Activated CD4-positive, alpha-beta T cell treated with anti-CD3 and anti-CD28 coated beads for 1 hour (primary cell): Measurements from ENCODE around the gene SLF2.

Experiments
- DNase-seq: peaks from one replicate; pipeline ENCODE4 v3.0.0-alpha.2; 2020

Gene SLF2

DNA sequence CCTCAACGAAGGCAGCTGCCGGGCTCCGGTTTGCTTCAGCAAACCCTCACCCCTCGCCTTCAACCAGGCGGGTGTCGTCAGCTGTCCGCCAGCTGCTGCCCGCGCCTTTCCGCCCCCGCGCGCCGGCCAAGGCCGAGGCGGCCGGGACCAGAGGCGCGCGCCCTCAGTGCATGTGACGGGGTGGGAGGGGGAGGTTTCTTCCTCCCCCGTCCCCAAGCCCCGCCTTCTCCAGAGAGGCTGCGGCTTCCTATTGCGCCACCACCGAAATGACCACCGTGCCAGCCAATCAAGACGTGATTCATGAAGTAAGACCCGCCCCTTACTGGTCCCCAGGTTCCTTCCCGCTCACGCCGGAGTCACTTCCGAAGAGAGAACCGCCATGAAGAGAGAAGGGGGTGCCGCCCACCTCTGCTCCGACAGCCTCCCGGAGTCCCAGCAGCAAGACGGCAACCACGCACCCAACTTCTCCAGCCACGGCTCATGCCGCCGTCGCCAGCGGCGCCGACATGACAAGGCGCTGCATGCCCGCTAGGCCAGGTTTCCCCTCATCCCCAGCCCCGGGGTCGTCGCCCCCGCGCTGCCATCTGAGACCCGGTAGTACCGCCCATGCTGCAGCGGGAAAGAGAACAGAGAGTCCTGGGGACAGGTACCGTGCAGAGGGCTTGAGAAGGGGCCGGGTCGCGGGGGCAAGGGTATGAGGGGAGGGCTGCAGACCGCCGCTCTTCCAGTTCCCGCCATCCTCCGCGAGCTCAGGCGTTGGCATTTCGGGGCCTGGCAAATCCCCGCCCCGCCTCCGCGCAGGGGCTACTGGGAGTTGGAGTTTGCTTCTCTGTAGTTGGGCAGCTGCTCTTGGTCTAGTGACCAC is at the start of gene SLF2:
Gene SLF2, plus strand, starts transcription at position 359 of the 865 bp plus-strand sequence. Its CDS starts 148 bp downstream, at position 507.
- DNase-seq: peak; percentile 86

DNA sequence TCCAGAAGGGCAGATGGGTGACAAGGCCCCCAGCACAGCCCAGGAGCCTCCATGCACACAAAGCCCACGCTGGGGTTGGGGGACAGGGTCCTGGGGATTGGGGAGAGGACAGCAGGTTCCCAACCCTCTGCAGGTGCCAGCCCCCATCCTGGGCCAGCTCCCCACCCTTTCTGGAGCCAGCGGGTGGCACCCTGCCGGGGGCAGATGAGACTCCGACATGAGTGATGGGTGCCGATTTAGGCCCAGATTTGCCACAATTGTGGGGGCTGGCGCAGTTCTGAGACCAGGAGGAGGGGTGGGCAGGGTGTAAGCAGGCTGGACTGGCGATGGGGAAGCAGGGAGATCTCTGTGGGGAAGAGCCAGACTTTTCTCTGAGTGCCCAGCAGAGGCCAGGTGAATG is 49.3 kb upstream of the SLF2 start:
- no peak for DNase-seq

- no peak for DNase-seq
Measured at GRCh38 chr10:100864036-100864885, 48.5 kb upstream of the SLF2 start.

DNA sequence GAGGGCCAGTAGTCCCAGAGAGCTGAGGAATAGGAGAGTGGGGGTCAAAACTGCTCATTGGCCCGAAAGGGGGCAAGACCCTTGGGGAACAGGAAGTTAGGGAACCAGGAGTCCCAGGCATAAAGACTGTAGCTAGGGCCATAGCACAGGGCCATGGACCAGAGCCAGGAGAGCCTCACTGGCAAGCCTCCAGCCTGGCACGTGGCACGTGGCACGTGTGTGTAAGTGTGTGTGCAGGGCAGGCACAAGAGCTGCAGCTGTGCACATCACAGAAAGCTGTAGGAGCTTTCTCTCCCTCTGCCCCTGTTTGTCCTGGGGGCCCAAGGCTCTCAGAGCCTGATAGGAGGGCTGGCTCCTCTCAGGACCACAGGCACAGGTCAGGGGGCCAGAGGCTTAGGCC is 47.8 kb upstream of the SLF2 start:
- DNase-seq: no peak

GRCh38 chr10:100866010-100866409 is 46.8 kb upstream of the SLF2 start:
- DNase-seq: no peak

DNA sequence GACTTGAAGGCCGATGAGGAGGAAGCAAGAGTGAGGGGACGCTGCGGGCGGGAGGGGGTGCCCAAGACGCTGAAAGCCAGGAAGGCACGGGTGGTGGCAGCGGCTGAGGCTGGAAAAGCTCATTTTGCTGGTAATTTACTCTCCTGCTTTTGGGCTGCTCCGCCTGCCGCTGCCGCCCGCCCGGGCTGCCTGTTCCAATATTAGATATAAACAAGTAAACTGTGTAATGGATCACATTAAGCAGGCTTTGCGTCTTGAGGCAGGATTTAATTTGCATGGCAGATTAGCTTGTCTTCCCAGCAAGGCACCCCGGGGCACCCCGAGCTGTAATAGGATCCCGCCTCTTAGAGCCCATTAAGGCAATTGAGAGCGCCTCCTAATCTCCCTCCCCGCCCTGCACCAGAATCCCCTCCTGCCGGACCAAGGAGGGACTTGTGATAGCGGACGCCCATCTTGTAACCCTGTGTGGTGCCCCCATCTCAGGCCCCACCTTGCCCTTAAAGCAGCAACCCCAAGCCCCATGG is 46.1 kb upstream of the SLF2 start:
- DNase-seq: no peak

GRCh38 chr10:100867261-100867963 is 45.4 kb upstream of the SLF2 start:
- no peak for DNase-seq

DNA sequence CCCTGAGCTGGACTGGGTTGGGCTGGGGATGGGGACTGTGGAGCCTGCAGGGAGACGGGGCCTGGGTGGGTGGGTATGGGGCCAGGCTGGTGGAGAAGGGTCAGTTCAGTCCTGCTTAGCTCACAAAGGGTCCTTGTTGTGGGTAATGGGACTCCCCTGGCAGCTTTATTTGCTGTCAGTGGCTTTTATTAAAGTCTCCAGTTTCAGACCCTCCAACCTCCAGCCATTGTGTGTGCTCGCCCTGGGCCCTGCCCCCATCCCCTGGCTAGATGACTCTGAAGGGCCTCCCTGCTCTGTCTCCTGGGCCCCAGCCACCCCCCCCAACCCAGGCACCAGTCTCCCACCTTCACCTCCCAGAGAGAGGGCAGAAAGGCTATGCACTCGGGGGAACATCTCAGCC is 44.4 kb upstream of the SLF2 start:
- DNase-seq: no peak

GRCh38 chr10:100869399-100869798 is 43.4 kb upstream of the SLF2 start:
- DNase-seq: no peak

DNA sequence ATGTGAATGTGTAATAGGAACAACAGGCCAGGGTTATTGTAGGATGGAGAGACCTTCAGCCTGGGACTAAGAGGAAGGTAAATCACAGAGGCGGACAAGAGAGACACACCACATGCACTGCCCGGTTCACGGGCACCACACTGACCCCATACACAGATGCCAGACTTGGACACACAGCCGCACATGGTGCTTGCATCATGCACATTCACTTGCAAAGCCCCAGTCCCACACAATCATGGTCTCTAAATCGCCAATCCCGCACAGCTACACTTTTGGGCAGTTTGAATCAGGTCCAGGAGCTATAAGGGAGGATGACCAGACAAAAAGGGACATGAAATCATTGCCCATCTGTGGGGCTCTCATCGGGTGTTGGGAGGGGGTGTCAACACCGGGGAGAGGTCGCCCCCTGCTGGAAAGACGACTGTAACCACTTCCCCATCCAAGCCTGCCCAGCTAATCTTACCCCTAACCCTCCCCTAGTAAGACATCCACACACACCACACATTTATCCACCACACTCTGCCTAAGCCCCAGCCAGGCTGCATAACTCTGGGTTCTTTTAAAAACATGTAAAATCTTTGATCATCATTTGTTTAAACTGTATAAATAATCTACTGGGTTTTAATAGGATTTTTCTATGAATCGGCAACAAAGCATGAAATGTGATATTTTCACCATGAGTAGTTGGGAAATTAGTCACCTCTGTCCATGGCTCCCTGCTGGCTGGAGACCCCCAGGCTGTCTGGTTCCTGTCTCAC is 40.5 kb upstream of the SLF2 start:
- no peak for DNase-seq

DNA sequence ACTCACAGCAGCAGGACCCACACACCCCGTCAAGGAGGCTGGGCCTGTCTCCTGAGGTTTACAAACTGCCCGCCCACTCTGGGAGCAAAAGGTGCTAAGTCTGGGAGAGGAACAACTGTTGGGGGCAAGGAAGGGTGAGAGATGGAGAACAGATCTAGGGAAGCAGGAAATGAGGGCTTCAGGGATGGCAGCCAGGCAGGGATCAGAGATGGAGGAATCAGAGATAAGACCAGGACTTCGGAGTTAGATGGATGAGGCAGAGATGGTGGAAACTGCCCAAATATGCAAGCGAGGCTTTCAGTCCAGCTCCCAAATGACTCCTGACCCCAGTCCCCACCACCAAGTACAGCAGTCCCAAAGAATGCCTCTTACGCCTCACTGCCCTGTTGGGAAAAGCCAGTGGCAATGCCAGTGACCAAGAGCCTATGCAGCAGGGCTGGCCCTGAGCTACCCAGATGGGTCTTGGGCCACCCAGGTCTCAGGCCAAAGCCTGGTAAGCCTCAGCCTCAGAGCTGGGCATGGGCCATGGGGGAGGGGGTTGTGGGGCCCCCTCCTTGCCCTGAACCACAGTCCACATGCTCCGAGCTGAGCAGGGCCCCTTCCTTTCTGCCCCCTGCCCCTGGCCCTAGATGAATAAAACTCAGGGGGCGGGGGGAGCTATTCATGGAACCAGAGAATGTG is 39.5 kb upstream of the SLF2 start:
- no peak for DNase-seq

- DNase-seq: no peak
Measured at GRCh38 chr10:100873827-100874326, 38.9 kb upstream of the SLF2 start.

DNA sequence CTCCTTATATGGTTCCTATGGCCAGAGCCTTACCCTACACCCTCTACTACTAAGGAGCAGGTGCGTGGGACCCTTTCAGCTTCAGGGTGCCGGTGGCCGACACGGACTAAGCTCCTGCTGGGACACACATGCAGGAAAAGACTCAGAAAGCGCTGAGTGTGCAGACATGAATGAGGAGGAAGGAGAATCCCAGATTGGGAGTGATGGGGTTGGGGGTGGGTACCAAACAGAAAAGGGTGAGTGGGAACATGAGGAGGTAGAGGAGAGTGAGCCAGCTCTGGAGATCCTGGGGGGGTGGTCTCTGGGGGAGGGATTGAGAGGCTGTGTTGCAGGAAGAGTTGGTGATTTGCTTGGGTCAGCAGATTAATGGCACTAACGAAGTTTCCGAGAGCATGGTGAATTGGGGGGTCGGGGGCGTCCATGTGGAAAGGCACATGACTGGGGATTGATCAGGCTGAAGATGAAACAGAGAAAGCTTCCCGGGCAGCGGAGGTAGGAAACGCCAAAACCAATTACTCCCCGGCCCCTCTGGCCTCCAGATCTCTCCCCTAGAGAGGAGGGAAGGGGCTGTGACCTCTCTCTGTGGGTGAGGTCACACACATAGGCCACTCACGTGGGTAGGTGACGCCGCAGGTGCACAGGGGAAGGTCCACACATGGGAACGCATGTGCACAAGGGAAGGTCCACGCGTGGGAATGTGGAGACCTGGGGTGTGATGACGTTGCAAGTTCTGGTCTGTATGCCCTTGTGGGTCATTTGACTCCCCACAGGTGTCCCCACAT is 37.9 kb upstream of the SLF2 start:
- DNase-seq: no peak

DNA sequence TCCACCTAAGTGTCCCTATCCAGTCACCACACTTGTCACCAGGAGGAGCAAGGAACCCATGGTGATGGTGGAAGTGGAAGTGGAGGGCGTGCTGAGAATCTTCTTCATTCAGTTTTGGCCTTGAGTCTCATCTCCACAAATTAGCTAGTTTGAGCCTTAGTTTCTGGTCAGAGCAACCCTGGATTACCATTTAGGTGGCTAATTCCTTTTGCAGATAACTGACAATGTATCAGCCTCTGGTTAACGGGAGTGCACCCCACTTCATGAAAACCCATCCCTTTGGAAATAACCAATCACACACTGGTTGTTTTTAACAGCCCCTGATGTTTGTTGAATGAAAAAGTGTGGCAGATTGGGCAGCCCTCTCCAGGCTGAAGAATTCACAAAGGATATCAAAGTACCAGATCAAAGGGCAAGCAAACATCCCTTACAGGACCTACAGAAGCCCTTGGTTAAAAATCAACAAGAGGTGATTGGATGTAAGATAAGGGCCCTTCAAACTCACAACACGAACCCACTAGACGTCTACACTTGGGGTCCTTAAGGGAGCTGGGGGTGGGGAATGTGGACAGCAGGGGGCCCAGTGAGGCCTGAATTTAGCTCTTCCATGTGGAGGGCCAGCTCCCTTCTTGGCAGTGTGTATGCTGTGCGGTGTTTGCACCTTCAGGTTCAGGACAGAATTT is 37.1 kb upstream of the SLF2 start:
- no peak for DNase-seq

DNA sequence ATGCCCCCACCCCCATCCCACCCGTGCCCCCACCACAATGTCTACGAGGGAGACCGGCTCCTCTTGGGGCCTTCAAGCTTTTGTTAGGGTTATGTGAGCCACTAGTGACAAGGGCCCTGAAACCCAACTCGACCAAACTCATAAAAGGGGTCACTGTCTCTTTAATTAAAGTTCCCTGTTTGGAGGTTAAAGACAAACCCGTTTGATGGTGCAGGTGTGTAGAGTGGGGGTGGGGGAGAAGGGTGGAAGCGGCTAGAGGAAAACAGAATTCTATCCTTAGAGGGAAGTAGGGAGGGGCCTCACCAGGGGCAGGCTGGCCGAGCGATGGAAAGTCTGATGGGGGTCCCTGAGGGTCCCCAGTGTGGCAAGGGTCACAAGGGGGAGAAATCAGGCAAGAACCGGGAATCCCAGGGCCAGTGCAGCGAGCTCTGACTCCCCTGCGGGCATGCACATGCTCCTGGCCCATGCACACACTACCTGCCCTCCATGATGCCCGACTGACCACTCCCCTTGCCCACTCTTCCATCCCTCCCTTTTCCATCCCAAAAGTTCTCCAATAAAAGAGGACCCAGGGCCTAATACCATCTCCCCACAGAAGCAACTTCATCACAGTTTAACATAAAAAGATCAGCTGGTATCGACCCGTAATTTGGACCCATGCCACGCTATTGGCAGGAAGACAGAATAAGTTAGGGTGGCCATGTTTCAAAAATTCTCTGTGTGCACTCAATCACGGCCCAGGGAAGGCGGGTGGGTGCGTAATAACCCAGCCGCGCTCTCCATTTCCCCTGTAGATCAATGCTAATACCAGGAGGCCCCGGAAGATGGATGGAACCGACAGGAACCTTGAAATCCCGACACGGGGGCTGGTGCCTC is 35.9 kb upstream of the SLF2 start:
- DNase-seq: no peak

DNA sequence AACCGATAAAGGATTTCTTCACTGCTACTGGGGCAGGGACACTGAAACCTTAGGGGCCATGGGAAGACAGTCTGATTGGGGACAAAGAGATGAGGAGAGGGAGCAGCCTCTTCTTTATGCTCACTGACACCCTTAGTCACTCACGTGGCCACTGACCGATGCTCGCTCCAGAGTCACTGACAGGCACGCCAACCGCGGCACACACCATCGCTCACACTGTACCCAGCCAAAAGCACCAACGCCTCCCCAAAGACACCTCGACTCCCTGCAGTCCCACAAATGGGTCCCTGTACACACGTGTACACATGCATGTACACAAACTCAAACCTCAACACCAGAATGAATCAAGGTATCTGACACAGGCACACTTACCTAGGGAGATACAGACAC is 35.3 kb upstream of the SLF2 start:
- no peak for DNase-seq

GRCh38 chr10:100878291-100878910 is 34.4 kb upstream of the SLF2 start:
- no peak for DNase-seq

GRCh38 chr10:100879741-100880360 is 32.9 kb upstream of the SLF2 start:
- DNase-seq: no peak
